ENCODE measurements around the gene SLC31A1.

The SLC31A1 gene

DNA sequence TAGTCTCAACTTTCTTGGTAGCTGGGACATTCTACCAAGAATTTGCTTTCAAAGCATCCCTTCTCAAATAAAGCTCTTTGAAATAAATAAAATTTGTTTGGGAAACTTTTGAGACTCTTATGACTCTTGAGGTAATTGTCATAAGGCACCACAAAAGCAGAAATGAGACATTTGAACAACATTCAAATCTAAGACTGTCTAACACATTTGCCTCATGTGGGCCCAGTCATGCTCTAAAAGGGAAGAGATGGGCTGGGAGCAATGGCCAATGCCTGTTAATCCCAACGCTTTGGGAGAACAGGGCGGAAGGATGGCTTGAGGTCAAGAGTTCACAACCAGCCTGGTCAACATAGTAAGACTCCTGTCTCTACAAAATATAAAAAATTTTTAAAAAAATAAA, 44.1 kb upstream of the SLC31A1 start:
- no peak for TF ChIP-seq RAD21 (IDR thresholded peaks at IDR 0.05; ENCODE audit: low read depth)
- TF ChIP-seq ZBTB7A (IDR thresholded peaks at IDR 0.05; ENCODE audit: low read depth), result no peak
- no peak for TF ChIP-seq CEBPB (IDR thresholded peaks at IDR 0.05)
- no peak for TF ChIP-seq TEAD4 (IDR thresholded peaks at IDR 0.05)
- TF ChIP-seq MAX (IDR thresholded peaks at IDR 0.05), result no peak
- TF ChIP-seq TAF1 (IDR thresholded peaks at IDR 0.05; ENCODE audit: low read depth), result no peak
- TF ChIP-seq EGR1 (IDR thresholded peaks at IDR 0.05), result no peak
- TF ChIP-seq REST (IDR thresholded peaks at IDR 0.05; ENCODE audit: low read depth), result no peak
- no peak for TF ChIP-seq YY1 (IDR thresholded peaks at IDR 0.05; ENCODE audit: low read depth)
- no peak for TF ChIP-seq CREB1 (IDR thresholded peaks at IDR 0.05; ENCODE audit: low read depth)
- no peak for TF ChIP-seq TCF12 (IDR thresholded peaks at IDR 0.05; ENCODE audit: low read depth)
- no peak for TF ChIP-seq EP300 (IDR thresholded peaks at IDR 0.05; ENCODE audit: borderline replicate concordance)

GRCh38 chr9:113178087-113178486, 43.3 kb upstream of the SLC31A1 start:
- TF ChIP-seq, protein P1, sequence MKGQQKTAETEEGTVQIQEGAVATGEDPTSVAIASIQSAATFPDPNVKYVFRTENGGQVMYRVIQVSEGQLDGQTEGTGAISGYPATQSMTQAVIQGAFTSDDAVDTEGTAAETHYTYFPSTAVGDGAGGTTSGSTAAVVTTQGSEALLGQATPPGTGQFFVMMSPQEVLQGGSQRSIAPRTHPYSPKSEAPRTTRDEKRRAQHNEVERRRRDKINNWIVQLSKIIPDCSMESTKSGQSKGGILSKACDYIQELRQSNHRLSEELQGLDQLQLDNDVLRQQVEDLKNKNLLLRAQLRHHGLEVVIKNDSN (IDR thresholded peaks at IDR 0.05), result no peak
- TF ChIP-seq REST (IDR thresholded peaks at IDR 0.05; ENCODE audit: low read depth) (no peak), TCF12 (IDR thresholded peaks at IDR 0.05; ENCODE audit: low read depth) (no peak), NFIC (IDR thresholded peaks at IDR 0.05) (no peak), MAX (IDR thresholded peaks at IDR 0.05) (no peak), EP300 (IDR thresholded peaks at IDR 0.05; ENCODE audit: borderline replicate concordance) (no peak), CREB1 (IDR thresholded peaks at IDR 0.05; ENCODE audit: low read depth) (no peak), TAF1 (IDR thresholded peaks at IDR 0.05; ENCODE audit: low read depth) (no peak), ZBTB7A (IDR thresholded peaks at IDR 0.05; ENCODE audit: low read depth) (no peak), EGR1 (IDR thresholded peaks at IDR 0.05) (no peak), YY1 (IDR thresholded peaks at IDR 0.05; ENCODE audit: low read depth) (no peak), TEAD4 (IDR thresholded peaks at IDR 0.05) (no peak), FOXM1 (IDR thresholded peaks at IDR 0.05; ENCODE audit: borderline replicate concordance, low read depth) (no peak), CEBPB (IDR thresholded peaks at IDR 0.05) (no peak)

GRCh38 chr9:113179839-113180238, 41.5 kb upstream of the SLC31A1 start:
- TF ChIP-seq ZBTB7A (IDR thresholded peaks at IDR 0.05; ENCODE audit: low read depth) (no peak), EGR1 (IDR thresholded peaks at IDR 0.05) (no peak), EP300 (IDR thresholded peaks at IDR 0.05; ENCODE audit: borderline replicate concordance) (no peak), MAX (IDR thresholded peaks at IDR 0.05) (no peak), TCF12 (IDR thresholded peaks at IDR 0.05; ENCODE audit: low read depth) (no peak)
- TF ChIP-seq, protein P1 (IDR thresholded peaks at IDR 0.05), result no peak

DNA sequence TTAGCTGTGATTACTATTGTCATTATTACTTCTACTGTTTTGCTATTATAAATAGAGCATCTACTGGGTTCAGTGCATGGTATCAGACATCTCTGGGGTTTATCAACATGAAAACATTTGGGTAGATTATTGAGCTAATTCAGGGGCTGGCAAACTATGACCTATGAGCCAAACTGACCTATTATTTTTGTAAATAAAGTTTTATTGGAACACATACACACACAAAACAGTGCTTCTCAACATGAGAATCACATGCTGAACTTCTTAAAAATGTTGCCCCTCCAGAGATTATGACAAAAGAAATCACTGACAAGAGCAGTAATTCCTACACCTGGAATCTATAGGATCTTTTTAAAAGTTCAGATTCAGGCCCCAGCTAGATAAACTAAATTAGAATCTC, 40.2 kb upstream of the SLC31A1 start:
- TF ChIP-seq TAF1 (IDR thresholded peaks at IDR 0.05; ENCODE audit: low read depth), result no peak
- no peak for TF ChIP-seq TEAD4 (IDR thresholded peaks at IDR 0.05)
- TF ChIP-seq EGR1 (IDR thresholded peaks at IDR 0.05), result no peak
- no peak for TF ChIP-seq FOXM1 (IDR thresholded peaks at IDR 0.05; ENCODE audit: borderline replicate concordance, low read depth)
- no peak for TF ChIP-seq CEBPB (IDR thresholded peaks at IDR 0.05)
- no peak for TF ChIP-seq RAD21 (IDR thresholded peaks at IDR 0.05; ENCODE audit: low read depth)

- TF ChIP-seq TCF12 (IDR thresholded peaks at IDR 0.05; ENCODE audit: low read depth), result no peak
- no peak for TF ChIP-seq REST (IDR thresholded peaks at IDR 0.05; ENCODE audit: low read depth)
- no peak for TF ChIP-seq ZBTB7A (IDR thresholded peaks at IDR 0.05; ENCODE audit: low read depth)
- TF ChIP-seq MAX (IDR thresholded peaks at IDR 0.05), result no peak
- TF ChIP-seq CEBPB (IDR thresholded peaks at IDR 0.05), result no peak
- TF ChIP-seq CREB1 (IDR thresholded peaks at IDR 0.05; ENCODE audit: low read depth), result no peak
These were observed 37.3 kb upstream of the SLC31A1 start for GRCh38 chr9:113183956-113184488.

Measured in Ishikawa (cell line).